Measurements from ENCODE around the gene CAPN3.
A peak's percentile ranks its signal among the peaks of the same experiment; 100 is the strongest.

CAPN3 gene

DNA sequence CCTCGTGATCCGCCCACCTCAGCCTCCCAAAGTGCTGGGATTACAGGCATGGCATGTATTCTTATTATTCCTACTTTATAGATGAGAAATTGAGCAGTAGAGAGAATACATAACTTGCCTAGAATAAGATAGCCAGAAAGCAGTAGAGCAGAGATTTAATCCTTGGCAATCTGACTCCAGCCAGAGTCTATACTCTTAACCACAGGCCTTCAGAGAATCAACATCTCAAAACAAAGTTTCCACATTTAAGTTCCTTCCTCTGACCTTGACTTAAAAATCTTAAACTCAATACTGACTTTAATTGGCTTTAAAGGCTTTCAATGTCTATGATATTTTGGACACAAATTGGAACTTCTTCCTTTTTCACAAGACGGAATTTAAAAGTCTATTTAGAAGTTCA is 94.5 kb downstream of the CAPN3 start:
- DNase-seq (ENCODE audit: low spot score) = no peak

DNA sequence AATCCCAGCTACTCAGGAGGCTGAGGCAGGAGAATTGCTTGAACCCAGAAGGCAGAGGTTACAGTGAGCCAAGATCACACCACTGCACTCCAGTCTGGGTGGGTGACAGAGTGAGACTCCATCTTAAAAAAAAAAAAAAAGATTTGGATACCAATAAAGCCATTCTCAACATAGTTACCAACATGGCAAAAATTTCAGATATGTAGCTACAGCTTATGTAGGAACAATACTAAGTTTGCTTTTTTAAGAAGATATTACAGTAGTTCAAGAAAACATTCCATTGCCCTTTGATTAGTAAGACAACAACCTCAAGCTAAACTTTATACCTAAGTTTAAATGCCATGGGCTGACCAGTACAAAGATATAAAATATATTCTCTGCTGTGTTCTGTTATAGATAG is 97.2 kb downstream of the CAPN3 start:
- DNase-seq (ENCODE audit: low spot score) = no peak

DNA sequence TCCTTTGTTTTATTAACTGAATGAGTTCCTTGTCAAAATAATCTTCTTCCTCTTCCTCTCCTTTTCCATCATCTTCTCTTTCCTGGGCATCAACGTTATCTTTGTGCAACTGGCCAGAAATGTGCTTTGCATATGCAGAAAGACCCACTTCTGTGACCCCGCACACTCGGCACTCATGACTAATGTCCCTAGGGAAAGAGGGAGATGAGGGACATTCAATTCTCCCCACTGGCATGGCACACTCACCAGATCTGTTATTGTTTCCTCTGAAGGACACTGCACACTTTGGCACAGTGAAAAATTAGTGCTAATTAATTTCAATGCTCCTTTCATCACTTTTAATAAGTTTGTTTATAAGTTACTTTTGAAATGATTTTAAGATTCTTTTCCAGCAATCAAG is 97.7 kb downstream of the CAPN3 start:
- DNase-seq (ENCODE audit: low spot score) = no peak

GRCh38 chr15:42457445-42458442 is 98.4 kb downstream of the CAPN3 start:
- DNase-seq (ENCODE audit: low spot score) = peak; percentile 86

- DNase-seq (ENCODE audit: low spot score) = no peak
These were observed 102.0 kb downstream of the CAPN3 start for GRCh38 chr15:42461261-42461660.

Data from ecto neural progenitor cell (in vitro differentiated cells).